Uterus (tissue), 2 donors: ENCODE results near the gene PCGF2.

Experiments
- CTCF ChIP-seq, 4 experiments: fragments of 200-600 bp in 2 of 4; fragments of 450-650 bp in 2 of 4; sonication (generic) in 2 of 4; IDR thresholded peaks; one replicate each; pipeline ENCODE4 v1.5.1; 2016 to 2019; ENCODE audit warnings: antibody characterized with exemption in 4 of 4, mild to moderate bottlenecking in 2 of 4, moderate library complexity in 1 of 4
- POLR2A ChIP-seq, 2 donors: fragments of 450-650 bp; IDR thresholded peaks; one replicate each; pipeline ENCODE4 v1.6.1; 2016; ENCODE audit warnings: antibody characterized with exemption in 2 of 2, mild to moderate bottlenecking in 1 of 2, moderate library complexity in 1 of 2

- peak; percentile 57 to 98 (median 88) for TF ChIP-seq CTCF (IDR thresholded peaks at IDR 0.05)
- peak; percentile 12 to 46 for TF ChIP-seq POLR2A (IDR thresholded peaks at IDR 0.05)
These were observed 18.1 kb downstream of the PCGF2 start, which contains the start of gene CISD3 for GRCh38 chr17:38729886-38730525.
